ENCODE results near the gene STYXL1.

The STYXL1 gene

GRCh38 chr7:75953931-75954330 is 93.9 kb downstream of the STYXL1 start:
- no peaks in the 10 kb centered on the region for H3K9me3 Mint-ChIP-seq (ENCODE audit: low read depth)
- H3K27ac Mint-ChIP-seq: no peak overlapping the region
- no peaks in the 10 kb centered on the region for H3K27me3 Mint-ChIP-seq
- H3K4me1 Mint-ChIP-seq (ENCODE audit: low read depth): no peaks in the 10 kb centered on the region
- peaks cover 7% of the 10 kb centered on the region for H3K36me3 Mint-ChIP-seq
- H3K4me3 Mint-ChIP-seq: no peak overlapping the region

- Mint-ChIP-seq H3K9me3 (ENCODE audit: low read depth) (no peaks in the 10 kb centered on the region), H3K4me3 (no peak overlapping the region), H3K36me3 (peaks cover 7% of the 10 kb centered on the region), H3K27me3 (no peaks in the 10 kb centered on the region), H3K27ac (no peak overlapping the region), H3K4me1 (ENCODE audit: low read depth) (no peaks in the 10 kb centered on the region)
These were observed 94.4 kb downstream of the STYXL1 start for GRCh38 chr7:75953431-75953830.

- H3K4me1 Mint-ChIP-seq (ENCODE audit: low read depth): peaks cover 2% of the 10 kb centered on the region
- H3K4me3 Mint-ChIP-seq: no peak overlapping the region
- H3K9me3 Mint-ChIP-seq (ENCODE audit: low read depth): no peaks in the 10 kb centered on the region
- no peaks in the 10 kb centered on the region for H3K27me3 Mint-ChIP-seq
- H3K36me3 Mint-ChIP-seq: peaks cover 4% of the 10 kb centered on the region
- no peak overlapping the region for H3K27ac Mint-ChIP-seq
These were observed 96.3 kb downstream of the STYXL1 start for GRCh38 chr7:75951506-75951905.

- Mint-ChIP-seq H3K4me3 (no peak overlapping the region), H3K9me3 (ENCODE audit: low read depth) (no peaks in the 10 kb centered on the region), H3K27ac (no peak overlapping the region), H3K36me3 (peaks cover 2% of the 10 kb centered on the region), H3K27me3 (no peaks in the 10 kb centered on the region), H3K4me1 (ENCODE audit: low read depth) (peaks cover 4% of the 10 kb centered on the region)
These were observed 97.6 kb downstream of the STYXL1 start for GRCh38 chr7:75950111-75950681.

- Mint-ChIP-seq H3K36me3 (peaks cover 5% of the 10 kb centered on the region), H3K27ac (no peak overlapping the region), H3K4me1 (ENCODE audit: low read depth) (peaks cover 4% of the 10 kb centered on the region), H3K27me3 (no peaks in the 10 kb centered on the region), H3K9me3 (ENCODE audit: low read depth) (no peaks in the 10 kb centered on the region), H3K4me3 (no peak overlapping the region)
These were observed 99.6 kb downstream of the STYXL1 start for GRCh38 chr7:75948179-75948578.
